NCI-H1105 treated with DMSO at 0.1 percent for 48 hours (cell line): ENCODE measurements around the gene DIRAS3.
"Not testable (repeated sequence)": the region's sequence is repeated elsewhere in the genome, so short reads cannot be mapped to it uniquely, and the experiment has no call there.

Source experiments
- DNase-seq: peaks from one replicate; lab custom pipeline; 2025; lab: John Stamatoyannopoulos, UW

DIRAS3 gene

DNA sequence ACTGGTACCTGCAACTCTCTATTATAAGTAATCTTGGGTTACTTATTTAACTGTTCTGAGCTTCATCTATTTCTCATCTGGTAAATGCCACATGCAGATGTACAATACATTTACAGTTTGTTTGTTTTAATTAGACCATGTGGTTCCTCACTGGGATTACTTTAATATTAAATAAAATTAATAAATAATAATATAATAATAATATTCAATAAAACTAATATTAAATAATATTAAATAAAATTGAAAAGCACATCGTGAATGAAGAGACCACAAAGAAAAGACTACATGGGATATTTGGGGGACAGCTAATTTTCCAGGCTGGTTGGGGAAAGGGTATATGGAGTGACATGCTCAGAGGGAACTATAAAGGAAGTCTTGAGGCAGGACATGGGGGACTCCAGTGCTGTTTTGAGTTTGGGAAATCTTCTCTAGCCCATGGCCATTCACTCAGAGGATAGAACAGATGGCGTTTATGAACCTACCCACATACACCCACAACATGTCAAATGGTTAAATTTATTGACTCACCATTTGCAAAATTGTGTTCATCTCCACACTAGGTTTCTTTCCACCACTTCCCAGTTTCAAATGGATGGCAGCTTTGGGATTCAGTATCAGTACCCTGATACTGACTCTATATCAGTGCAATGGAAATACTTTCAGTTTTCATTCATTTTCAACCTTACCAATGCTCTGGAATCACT is 25.6 kb downstream of the DIRAS3 start:
- no peak for DNase-seq

DNA sequence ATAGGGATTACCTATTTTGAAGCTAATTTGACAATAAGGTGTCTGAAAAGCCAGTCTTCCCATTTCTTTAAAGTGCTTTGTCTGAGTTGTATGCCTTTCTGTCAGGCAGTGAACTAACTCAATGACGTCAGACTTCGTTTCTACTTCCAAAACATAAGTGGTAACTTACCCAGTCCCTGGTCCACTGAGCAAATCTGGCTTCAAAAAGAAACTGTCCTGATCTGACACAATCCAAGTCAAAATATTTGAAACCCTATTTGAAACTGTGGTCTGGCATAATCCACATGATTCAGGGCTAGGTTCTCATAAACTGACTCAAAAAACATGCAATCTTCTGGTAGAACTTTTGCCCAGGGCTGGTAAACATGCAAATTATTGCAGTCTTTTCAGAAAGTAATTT is 34.0 kb downstream of the DIRAS3 start:
- DNase-seq: no peak

DNA sequence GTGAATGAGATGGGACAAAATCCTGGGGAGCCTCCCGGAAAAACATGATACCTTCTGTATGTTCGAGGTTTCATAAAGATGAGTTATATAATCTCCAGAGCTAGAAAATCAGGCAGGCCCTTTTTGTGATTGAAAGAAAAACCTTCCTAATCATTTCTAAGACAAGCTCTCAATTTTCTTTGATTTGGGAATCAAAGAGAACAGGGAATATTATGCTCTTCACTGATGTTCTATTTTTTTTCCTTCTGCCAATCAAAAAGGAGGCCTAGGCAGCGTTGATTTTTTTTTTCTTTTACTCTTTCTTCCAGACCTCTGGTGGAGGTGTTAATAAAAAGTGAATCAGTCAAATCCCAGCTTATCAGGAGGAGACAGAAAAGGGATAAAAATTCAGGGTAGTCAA is 34.5 kb downstream of the DIRAS3 start:
- no peak for DNase-seq

DNA sequence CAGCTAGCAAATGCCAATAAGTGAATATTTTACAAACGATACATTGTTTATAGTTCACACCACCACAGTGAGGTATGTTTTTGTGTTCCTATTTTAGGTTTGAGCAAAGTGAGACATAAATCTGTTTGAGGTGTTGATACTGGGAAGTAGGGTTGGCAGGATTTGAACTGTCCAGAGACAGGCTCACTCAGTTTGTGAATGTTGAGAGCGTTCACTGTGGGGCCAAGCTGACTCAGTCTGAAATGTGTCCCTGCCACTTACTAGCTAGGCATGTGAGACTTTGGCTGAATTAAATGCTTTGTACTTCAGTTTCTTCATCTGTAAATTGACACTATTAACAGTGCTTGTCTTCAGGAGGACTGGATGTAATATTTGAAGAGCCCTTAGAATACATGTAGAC is 35.1 kb downstream of the DIRAS3 start:
- DNase-seq: no peak

DNA sequence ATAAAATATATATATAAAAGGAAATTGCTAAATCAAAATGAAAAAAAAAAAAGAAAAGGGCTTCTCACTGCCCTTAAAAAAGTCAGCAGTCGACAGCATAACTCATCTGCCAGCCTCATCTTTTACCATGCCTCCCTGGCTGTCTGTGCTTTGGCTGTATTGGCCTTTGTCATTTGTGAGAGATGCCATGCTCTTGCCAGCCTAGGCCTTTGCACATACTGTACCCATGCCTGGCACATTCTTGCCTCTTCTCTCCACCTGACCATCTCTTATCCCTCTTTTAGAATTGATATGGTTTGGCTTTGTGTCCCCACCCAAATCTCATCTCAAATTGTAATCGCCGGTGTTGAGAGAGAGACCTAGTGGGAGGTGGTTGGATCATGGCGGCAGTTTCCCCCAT is 37.1 kb downstream of the DIRAS3 start:
- no peak for DNase-seq

DNA sequence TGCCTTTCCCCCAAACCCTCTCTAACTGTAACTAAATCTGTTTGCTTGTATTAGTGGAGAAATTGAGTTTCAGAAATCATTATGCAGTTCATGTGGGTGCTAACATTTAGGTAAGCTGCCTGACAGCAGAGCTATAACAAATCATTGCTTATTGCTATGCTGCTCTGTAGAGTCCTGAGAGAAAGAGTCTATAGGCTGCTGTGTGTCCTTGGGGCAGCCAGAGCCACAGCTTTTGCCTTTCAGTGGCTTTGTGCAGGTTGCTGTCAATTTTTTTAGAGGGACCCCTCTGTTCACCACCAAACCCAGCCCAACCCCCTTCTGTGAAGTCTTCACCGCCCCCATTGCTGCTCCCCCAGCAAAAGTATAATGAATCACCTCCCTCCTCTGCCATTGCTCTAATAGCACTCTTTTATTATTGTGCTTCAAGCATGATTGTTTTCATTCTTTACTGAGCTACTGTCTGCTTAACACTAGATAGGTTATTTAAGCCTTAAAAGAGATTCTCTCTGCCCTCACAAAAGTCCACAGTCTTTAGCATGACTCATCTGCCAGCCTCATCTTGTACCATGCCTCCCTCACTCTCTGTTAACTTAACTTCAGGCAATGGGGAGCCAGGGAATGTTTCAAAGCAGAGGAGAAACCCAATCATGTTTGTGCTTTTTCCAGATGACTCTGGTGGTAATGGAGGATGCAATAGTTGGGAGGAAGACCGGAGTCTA is 38.6 kb downstream of the DIRAS3 start:
- no peak for DNase-seq

DNA sequence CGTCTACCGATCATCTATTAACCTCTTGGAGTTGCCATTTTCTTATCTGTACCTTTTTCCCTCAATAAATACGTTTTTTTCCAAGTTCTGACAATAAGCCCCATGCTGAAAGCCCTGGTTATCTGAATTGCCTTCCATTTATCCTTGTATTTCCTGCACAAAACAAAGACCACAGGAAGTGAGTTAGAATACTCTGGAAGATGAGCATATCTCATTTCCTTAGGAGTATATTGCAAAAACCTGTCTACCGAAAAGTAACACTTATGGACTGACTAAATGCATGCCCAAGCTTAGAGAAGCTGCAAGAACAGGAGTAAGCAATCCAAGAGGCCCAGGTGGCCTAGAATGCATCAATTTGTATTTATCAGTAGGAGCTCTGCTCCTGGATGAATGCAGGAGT is 39.9 kb downstream of the DIRAS3 start:
- DNase-seq: no peak

DNA sequence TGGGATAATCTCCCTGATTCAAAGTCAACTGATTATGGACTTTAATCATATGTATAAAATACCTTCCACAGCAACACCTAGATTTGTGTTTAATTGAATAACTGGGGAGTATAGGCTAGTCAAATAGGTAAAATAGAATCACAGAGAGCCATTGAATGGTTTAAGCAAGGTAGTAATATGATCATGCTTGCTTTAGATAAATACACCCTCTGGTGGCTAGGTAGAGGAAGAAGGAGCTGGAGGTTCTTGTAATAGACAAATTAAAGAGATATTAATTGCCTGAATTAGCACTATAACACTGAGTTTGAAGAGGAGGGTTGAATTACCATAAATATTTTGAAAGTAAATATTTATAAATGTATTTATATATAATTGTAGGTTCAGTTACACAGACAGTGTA is 40.3 kb downstream of the DIRAS3 start:
- peak; percentile 58 for DNase-seq

DNA sequence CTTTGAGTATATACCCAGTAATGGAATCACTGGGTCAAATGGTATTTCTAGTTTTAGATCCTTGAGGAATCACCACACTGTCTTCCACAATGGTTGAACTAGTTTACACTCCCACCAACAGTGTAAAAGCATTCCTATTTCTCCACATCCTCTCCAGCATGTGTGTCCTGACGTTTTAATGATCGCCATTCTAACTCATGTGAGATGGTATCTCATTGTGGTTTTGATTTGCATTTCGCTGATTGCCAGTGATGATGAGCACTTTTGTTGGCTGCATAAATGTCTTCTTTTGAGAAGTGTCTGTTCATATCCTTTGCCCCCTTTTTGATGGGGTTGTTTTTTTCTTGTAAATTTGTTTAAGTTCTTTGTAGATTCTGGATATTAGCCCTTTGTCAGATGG is 46.8 kb downstream of the DIRAS3 start:
- DNase-seq: not testable (repeated sequence)

DNA sequence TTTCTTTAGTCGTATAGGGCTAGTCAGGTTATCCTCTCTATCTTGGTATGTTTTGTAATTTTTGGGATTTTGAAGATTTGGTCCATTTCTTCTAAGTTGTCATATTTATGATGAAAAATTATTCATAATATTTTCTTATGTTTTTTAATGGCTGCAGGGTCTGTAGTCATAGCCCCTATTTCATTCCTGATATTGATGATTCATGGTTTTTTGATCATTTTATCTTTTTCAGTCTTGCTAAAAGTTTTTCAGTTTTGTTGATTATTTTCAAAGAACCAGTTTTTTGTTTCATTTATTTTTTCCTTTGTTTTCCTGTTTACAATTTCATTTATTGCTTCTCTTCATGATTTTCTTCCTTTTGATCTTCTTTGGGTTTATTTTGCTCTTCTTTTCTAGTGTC is 50.2 kb downstream of the DIRAS3 start:
- no peak for DNase-seq

DNA sequence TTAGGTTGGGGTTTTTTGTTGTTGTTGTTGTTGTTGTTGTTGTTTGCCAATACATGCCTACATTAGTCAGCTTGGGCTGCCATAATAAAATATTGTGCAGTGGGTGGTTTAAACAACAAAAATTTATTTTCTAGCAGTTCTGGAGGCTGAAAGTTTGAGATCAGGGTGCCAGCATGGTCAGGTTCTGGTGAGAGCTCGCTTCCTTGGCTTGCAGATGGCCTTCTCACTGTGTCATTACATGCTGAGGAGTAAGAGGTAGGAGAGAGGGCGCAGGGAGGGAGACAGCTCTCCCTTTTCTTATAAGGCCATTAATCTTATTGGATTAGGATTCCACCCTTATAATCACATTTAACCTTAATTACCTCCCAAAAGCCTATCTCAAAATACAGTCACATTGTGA is 52.7 kb downstream of the DIRAS3 start:
- DNase-seq: no peak
